ENCODE results near the gene PIK3R1. TPM values are rescaled to one million over a fixed set of nuclear protein-coding genes. Genes with fewer than 3 reads are reported as not detected.

Gene PIK3R1
- total RNA-seq, 4 donors from 2014 or later = 44.9 to 222 (median 81.6) TPM

GRCh38 chr5:68214482-68215207, 911 bp upstream of the PIK3R1 start:
- DNase-seq = no peak
- Histone ChIP-seq H3K9me3 (peaks cover 0 to 7% of the 10 kb centered on the region in 2 donors), H3K27me3 (no peaks in the 10 kb centered on the region), H3K4me3 (peak overlapping the region; percentile 62 to 89 (median 78)), H3K36me3 (no peaks in the 10 kb centered on the region), H3K27ac (peak overlapping the region; percentile 96 to 99 (median 99)), H3K4me1 (peaks cover 6 to 30% (median 19%) of the 10 kb centered on the region in 4 donors)
- no peak for TF ChIP-seq POLR2AphosphoS5 (IDR thresholded peaks at IDR 0.05)
- no peak for TF ChIP-seq POLR2A (IDR thresholded peaks at IDR 0.05)
- TF ChIP-seq CTCF (IDR thresholded peaks at IDR 0.05) = no peak
- no peak for TF ChIP-seq EP300 (IDR thresholded peaks at IDR 0.05; ENCODE audit: low read depth)
- in situ Hi-C loops (cut with MboI; ENCODE audit: low pct_ligation_motif_present in 1 of 4, low pct_unique_long_range_greater_than_20kb in 1 of 4, low sequenced_read_pairs in 3 of 4) = no loop called here
- intact Hi-C loops (cut with DNase I; ENCODE audit: low total_unique reads) = no loop called here
- 3 to 15% methylated on average over 6 to 30 of the region's 37 CpGs for WGBS, 2 donors (ENCODE audit: low coverage in 1 of 2)

GRCh38 chr5:68215898-68216244, 315 bp downstream of the PIK3R1 start:
- intact Hi-C loops (cut with DNase I; ENCODE audit: low total_unique reads) = no loop called here
- Histone ChIP-seq H3K9me3 (no peaks in the 10 kb centered on the region), H3K27me3 (no peaks in the 10 kb centered on the region), H3K36me3 (no peaks in the 10 kb centered on the region), H3K4me3 (peak overlapping the region; percentile 72 to 89 (median 84)), H3K4me1 (peaks cover 8 to 38% (median 24%) of the 10 kb centered on the region in 4 donors), H3K27ac (peak overlapping the region; percentile 96 to 99 (median 99))
- no peak for TF ChIP-seq CTCF (IDR thresholded peaks at IDR 0.05)
- TF ChIP-seq POLR2A (IDR thresholded peaks at IDR 0.05) = no peak
- TF ChIP-seq EP300 (IDR thresholded peaks at IDR 0.05; ENCODE audit: low read depth) = no peak
- TF ChIP-seq POLR2AphosphoS5 (IDR thresholded peaks at IDR 0.05) = no peak
- in situ Hi-C loops (cut with MboI; ENCODE audit: low pct_ligation_motif_present in 1 of 4, low pct_unique_long_range_greater_than_20kb in 1 of 4, low sequenced_read_pairs in 3 of 4) = no loop called here
- 0% methylated on average over 10 of the region's 38 CpGs; no CpG with 5 or more reads in 1 of the 2 donors for WGBS, 2 donors (ENCODE audit: low coverage in 1 of 2)
- no peak for DNase-seq

GRCh38 chr5:68216245-68217046, 890 bp downstream of the PIK3R1 start:
- H3K4me1 ChIP-seq = peaks cover 8 to 40% (median 25%) of the 10 kb centered on the region in 4 donors
- peak overlapping the region; percentile 96 to 99 (median 99) for H3K27ac ChIP-seq
- H3K27me3 ChIP-seq = no peaks in the 10 kb centered on the region
- TF ChIP-seq CTCF (IDR thresholded peaks at IDR 0.05) (no peak), POLR2A (IDR thresholded peaks at IDR 0.05) (no peak), EP300 (IDR thresholded peaks at IDR 0.05; ENCODE audit: low read depth) (no peak)
- peak; percentile 71 for DNase-seq
- H3K9me3 ChIP-seq = no peaks in the 10 kb centered on the region
- in situ Hi-C loops (cut with MboI; ENCODE audit: low pct_ligation_motif_present in 1 of 4, low pct_unique_long_range_greater_than_20kb in 1 of 4, low sequenced_read_pairs in 3 of 4) (no loop called here), intact Hi-C loops (cut with DNase I; ENCODE audit: low total_unique reads) (no loop called here)
- 0% methylated on average over 2 to 20 of the region's 49 CpGs for WGBS, 2 donors (ENCODE audit: low coverage in 1 of 2)
- H3K4me3 ChIP-seq = peak overlapping the region; percentile 72 to 89 (median 84)
- H3K36me3 ChIP-seq = no peaks in the 10 kb centered on the region

GRCh38 chr5:68217047-68217355, 1.4 kb downstream of the PIK3R1 start:
- H3K4me3 ChIP-seq = peak overlapping the region; percentile 72 to 89 (median 84)
- in situ Hi-C loops (cut with MboI; ENCODE audit: low pct_ligation_motif_present in 1 of 4, low pct_unique_long_range_greater_than_20kb in 1 of 4, low sequenced_read_pairs in 3 of 4) = no loop called here
- no peaks in the 10 kb centered on the region for H3K27me3 ChIP-seq
- no peaks in the 10 kb centered on the region for H3K36me3 ChIP-seq
- peaks cover 8 to 46% (median 30%) of the 10 kb centered on the region in 4 donors for H3K4me1 ChIP-seq
- no peak for TF ChIP-seq EP300 (IDR thresholded peaks at IDR 0.05; ENCODE audit: low read depth)
- TF ChIP-seq CTCF (IDR thresholded peaks at IDR 0.05) = no peak
- no peak for TF ChIP-seq POLR2A (IDR thresholded peaks at IDR 0.05)
- no peak for DNase-seq
- H3K9me3 ChIP-seq = no peaks in the 10 kb centered on the region
- intact Hi-C loops (cut with DNase I; ENCODE audit: low total_unique reads) = no loop called here
- H3K27ac ChIP-seq = peak overlapping the region; percentile 96 to 99 (median 99)
- WGBS, 2 donors (ENCODE audit: low coverage in 1 of 2) = 0% methylated on average over 3 of the region's 3 CpGs
